Breast epithelium (tissue), 3 donors: ENCODE measurements around the gene GFRA1.

Experiments used
- POLR2A ChIP-seq: fragments of 450-650 bp; IDR thresholded peaks from one replicate; pipeline ENCODE4 v1.6.1; 2016; ENCODE audit warnings: antibody characterized with exemption, mild to moderate bottlenecking, moderate library complexity
- POLR2AphosphoS5 ChIP-seq, 3 donors: sonication (generic); formaldehyde crosslinking; IDR thresholded peaks; one replicate each; pipeline ENCODE4 v1.6.1; 2017; ENCODE audit warnings: antibody characterized with exemption in 3 of 3
- TF ChIP-seq, protein P1 (sequence below), 3 donors: fragments of 450-650 bp; IDR thresholded peaks; one replicate each; pipeline ENCODE4 v1.5.1; 2016 to 2017; ENCODE audit warnings: antibody characterized with exemption in 3 of 3, mild to moderate bottlenecking in 3 of 3, moderate library complexity in 3 of 3

DNA sequence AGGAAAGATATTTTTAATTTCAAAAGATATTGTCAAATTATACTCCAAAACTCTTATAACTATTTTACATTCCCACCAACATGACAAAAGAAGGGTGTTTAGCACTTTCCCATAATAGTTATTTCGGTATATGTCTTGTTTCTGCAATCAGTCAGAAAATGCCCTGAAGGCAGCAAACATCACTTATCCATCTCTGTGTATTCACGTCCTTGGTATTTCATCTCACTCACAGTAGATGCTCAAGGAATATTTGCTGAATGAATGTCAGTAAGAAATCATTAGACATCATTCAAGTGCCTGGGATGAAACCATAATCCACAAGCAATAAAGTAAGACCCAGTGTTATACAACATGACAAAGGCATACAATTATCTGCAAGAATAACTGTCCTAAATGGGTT is 112.7 kb downstream of the GFRA1 start:
- TF ChIP-seq, protein P1, sequence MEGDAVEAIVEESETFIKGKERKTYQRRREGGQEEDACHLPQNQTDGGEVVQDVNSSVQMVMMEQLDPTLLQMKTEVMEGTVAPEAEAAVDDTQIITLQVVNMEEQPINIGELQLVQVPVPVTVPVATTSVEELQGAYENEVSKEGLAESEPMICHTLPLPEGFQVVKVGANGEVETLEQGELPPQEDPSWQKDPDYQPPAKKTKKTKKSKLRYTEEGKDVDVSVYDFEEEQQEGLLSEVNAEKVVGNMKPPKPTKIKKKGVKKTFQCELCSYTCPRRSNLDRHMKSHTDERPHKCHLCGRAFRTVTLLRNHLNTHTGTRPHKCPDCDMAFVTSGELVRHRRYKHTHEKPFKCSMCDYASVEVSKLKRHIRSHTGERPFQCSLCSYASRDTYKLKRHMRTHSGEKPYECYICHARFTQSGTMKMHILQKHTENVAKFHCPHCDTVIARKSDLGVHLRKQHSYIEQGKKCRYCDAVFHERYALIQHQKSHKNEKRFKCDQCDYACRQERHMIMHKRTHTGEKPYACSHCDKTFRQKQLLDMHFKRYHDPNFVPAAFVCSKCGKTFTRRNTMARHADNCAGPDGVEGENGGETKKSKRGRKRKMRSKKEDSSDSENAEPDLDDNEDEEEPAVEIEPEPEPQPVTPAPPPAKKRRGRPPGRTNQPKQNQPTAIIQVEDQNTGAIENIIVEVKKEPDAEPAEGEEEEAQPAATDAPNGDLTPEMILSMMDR (IDR thresholded peaks at IDR 0.05) = no peak
- TF ChIP-seq POLR2A = no peak
- TF ChIP-seq POLR2AphosphoS5 (IDR thresholded peaks at IDR 0.05) = no peak
